Right lobe of liver (tissue), 6 donors: ENCODE results near the gene MTERF1. TPM values are rescaled to one million over a fixed set of nuclear protein-coding genes. Genes with fewer than 3 reads are reported as not detected.
A peak's percentile ranks its signal among the peaks of the same experiment; 100 is the strongest.
"Not testable (repeated sequence)": the region's sequence is repeated elsewhere in the genome, so short reads cannot be mapped to it uniquely, and the experiment has no call there.

ENCODE experiments used
- ATAC-seq, 4 donors: fragments of 200-7000 bp; cut with Tn5 transposase; one replicate each; pipeline ENCODE4 v1.9.1; 2020; ENCODE audit warnings: mild to moderate bottlenecking in 4 of 4, moderate library complexity in 4 of 4
- DNase-seq, 3 donors: peaks; one replicate each; pipeline ENCODE4 v3.0.0-alpha.2; 2020
- H3K27ac ChIP-seq, 3 donors: fragments of 200-600 bp; one replicate each; pipeline ENCODE4 v1.8.0; 2022
- H3K27me3 ChIP-seq, 2 donors: fragments of 200-600 bp; one replicate each; pipeline ENCODE4 v1.8.0; 2022
- H3K36me3 ChIP-seq, 4 donors: fragments of 200-600 bp; sonication (generic) in 1 of 4; one replicate each; pipeline versions ENCODE4 v1.5.1 to v1.8.0; 2017 to 2022; ENCODE audit warnings: control low read depth in 1 of 4
- H3K4me1 ChIP-seq, 4 donors: fragments of 200-600 bp; sonication (generic) in 1 of 4; one replicate each; pipeline versions ENCODE4 v1.5.1 to v1.8.0; 2017 to 2022; ENCODE audit warnings: control low read depth in 1 of 4
- H3K4me3 ChIP-seq, 3 donors: fragments of 200-600 bp; one replicate each; pipeline ENCODE4 v1.8.0; 2022
- H3K9me3 ChIP-seq, 4 donors: fragments of 200-600 bp; sonication (generic) in 1 of 4; one replicate each; pipeline versions ENCODE4 v1.5.1 to v1.8.0; 2017 to 2022; ENCODE audit warnings: control low read depth in 1 of 4
- POLR2A ChIP-seq: fragments of 450-650 bp; IDR thresholded peaks from one replicate; pipeline ENCODE4 v1.6.1; 2017; ENCODE audit warnings: antibody characterized with exemption, mild to moderate bottlenecking
- WGBS: methylation state at CpG from one replicate; pipeline ENCODE4 v1.1.6; 2018; ENCODE audit warnings: low coverage, low lambda C conversion rate; ENCODE audit not compliant: insufficient coverage; ENCODE audit errors: missing lambda C conversion rate; 5-methylcytosine and 5-hydroxymethylcytosine counted together
- intact Hi-C, 2 donors: fragments of 100-400 bp; cut with DNase I; formaldehyde crosslinking; loops; one replicate each; pipeline versions ENCODE4 v1.11.2 to v1.14.1; 2022
- total RNA-seq, 6 experiments: library from RNA; depleted of rRNA in 2 of 6; stranded (reverse); fragments of >200 nt in 2 of 6; fragmentation: NEBNext Ultra II Directional in 3 of 6; extraction: Animal tissue kit (Norgen Biotek cat#: 25700) in 3 of 6; gene quantifications; one replicate each; pipeline versions ENCODE4 v1.1.0 to v1.2.4, GENCODE V29; 2016 to 2023
- TF ChIP-seq, protein P1 (sequence below), 4 donors: fragments of 200-600 bp in 3 of 4; fragments of 450-650 bp in 1 of 4; IDR thresholded peaks; one replicate each; pipeline versions ENCODE4 v1.5.1 to v1.8.0; 2016 to 2022; ENCODE audit warnings: antibody characterized with exemption in 4 of 4, mild to moderate bottlenecking in 2 of 4
- donor health status: DM: no; HTN: yes; CAD: no.
- donor health status: DM: no; HTN: no; CAD: no.
- donor health status: DM: no; HTN: no; CAD: no.
- donor health status: DM: no; HTN: yes; CAD: no.
- donor health status: DM: no; HTN: yes; CAD: no.

Gene MTERF1
- total RNA-seq, 6 experiments from 2014 or later = 4.9 to 9.9 (median 7.7) TPM

DNA sequence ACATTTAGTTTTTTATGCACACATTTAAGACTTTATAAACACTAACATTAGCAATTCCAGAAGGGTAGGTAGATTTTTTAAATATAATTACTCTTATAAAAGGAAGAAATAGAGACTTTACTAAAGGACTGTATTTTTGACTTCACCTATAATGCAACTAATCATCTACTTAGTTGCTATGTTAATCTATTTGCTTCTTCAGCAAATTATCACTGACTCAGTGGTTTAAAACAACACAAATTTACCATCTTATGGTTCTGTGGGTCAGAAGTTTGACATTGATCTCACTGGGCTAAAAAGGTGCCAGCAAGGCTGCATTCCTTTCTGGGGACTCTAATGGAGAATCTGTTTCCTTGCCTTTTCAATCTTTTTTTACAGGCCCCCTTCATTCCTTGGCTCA is 7.6 kb downstream of the MTERF1 start:
- ATAC-seq = no peak
- H3K4me1 ChIP-seq = no peaks in the 10 kb centered on the region
- H3K4me3 ChIP-seq = no peak overlapping the region
- intact Hi-C loops = no loop called here
- H3K36me3 ChIP-seq = peaks cover 0 to 4% (median 0%) of the 10 kb centered on the region in 4 donors
- H3K9me3 ChIP-seq = no peaks in the 10 kb centered on the region
- no peaks in the 10 kb centered on the region for H3K27me3 ChIP-seq
- DNase-seq = no peak
- TF ChIP-seq POLR2A = no peak
- TF ChIP-seq, protein P1, sequence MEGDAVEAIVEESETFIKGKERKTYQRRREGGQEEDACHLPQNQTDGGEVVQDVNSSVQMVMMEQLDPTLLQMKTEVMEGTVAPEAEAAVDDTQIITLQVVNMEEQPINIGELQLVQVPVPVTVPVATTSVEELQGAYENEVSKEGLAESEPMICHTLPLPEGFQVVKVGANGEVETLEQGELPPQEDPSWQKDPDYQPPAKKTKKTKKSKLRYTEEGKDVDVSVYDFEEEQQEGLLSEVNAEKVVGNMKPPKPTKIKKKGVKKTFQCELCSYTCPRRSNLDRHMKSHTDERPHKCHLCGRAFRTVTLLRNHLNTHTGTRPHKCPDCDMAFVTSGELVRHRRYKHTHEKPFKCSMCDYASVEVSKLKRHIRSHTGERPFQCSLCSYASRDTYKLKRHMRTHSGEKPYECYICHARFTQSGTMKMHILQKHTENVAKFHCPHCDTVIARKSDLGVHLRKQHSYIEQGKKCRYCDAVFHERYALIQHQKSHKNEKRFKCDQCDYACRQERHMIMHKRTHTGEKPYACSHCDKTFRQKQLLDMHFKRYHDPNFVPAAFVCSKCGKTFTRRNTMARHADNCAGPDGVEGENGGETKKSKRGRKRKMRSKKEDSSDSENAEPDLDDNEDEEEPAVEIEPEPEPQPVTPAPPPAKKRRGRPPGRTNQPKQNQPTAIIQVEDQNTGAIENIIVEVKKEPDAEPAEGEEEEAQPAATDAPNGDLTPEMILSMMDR (IDR thresholded peaks at IDR 0.05) = no peak
- H3K27ac ChIP-seq = no peak overlapping the region

DNA sequence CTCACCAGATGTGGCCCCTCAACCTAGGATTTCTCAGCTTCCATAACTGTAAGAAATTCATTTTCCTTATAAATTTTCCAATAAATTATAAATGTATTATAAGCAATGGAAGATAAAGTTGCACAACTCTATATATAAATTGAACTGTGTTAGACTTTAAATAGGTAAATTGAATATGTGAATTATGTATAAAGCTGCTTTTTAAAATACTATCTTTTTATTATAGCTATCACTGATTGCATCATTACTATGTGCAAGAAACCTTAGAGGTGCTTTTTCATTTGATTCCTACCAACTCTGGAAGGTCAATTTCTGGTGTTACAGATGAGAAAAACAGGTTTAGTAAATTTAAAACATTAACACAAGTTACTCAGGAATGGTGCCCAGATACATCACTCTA is 8.4 kb downstream of the MTERF1 start:
- no peaks in the 10 kb centered on the region for H3K4me1 ChIP-seq
- no peak overlapping the region for H3K27ac ChIP-seq
- DNase-seq = no peak
- ATAC-seq = no peak
- TF ChIP-seq, protein P1 (IDR thresholded peaks at IDR 0.05) = no peak
- no peak for TF ChIP-seq POLR2A
- no peaks in the 10 kb centered on the region for H3K9me3 ChIP-seq
- no peaks in the 10 kb centered on the region for H3K27me3 ChIP-seq
- intact Hi-C loops = no loop called here
- H3K36me3 ChIP-seq = peaks cover 0 to 4% (median 0%) of the 10 kb centered on the region in 4 donors
- no peak overlapping the region for H3K4me3 ChIP-seq

DNA sequence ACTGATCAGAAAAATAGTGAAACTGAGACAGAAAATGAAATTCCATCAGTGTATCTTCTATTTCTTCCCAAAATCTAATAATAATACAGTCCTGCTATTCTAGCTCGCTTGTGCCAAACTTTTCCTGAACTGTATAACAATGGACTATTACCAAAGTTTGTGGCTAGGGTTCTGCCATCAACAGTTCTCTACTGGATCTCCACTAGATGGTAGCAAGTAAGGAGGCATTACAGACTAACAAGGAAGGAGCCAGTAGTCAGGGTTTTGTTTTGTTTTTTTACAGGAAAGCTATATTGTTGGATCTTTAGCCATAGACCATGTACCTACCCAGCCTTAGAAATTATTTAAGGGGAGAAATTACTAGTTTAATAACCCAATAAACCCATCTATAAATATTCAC is 10.8 kb downstream of the MTERF1 start:
- peak in 1 of 4 donors; percentile 22 for ATAC-seq
- Histone ChIP-seq H3K9me3 (no peaks in the 10 kb centered on the region), H3K27me3 (no peaks in the 10 kb centered on the region), H3K27ac (no peak overlapping the region), H3K4me3 (no peak overlapping the region), H3K4me1 (no peaks in the 10 kb centered on the region), H3K36me3 (peaks cover 0 to 4% (median 0%) of the 10 kb centered on the region in 4 donors)
- TF ChIP-seq, protein P1 (IDR thresholded peaks at IDR 0.05) = no peak
- TF ChIP-seq POLR2A = no peak
- DNase-seq = no peak
- intact Hi-C loops = no loop called here
- WGBS = 93% methylated on average over 1 of the region's 1 CpG

DNA sequence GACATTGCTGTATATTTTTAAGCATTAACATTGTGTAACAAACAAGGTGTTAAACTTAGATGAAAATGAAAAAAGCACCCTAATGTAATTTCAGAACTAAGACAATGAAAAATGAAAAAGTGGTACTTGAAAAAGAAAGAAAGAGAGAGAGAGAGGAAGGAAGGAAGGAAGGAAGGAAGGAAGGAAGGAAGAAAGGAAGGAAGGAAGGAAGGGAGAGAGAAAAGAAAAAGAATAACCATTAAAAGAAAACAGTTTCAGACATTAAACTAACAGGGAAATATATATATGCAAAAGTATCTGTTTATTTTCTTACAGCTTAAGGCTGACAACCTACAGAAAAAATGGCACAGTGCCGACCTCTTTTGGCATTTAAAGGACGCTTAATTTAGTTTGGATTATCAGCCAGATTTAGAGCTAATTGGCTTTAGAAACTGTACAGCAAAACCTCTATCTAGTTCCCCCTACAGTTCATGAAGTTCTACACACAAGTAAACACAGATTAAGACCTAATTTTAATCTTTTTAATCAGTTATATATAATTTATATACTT is 13.8 kb downstream of the MTERF1 start:
- TF ChIP-seq, protein P1 (IDR thresholded peaks at IDR 0.05) = no peak
- TF ChIP-seq POLR2A = no peak
- no peaks in the 10 kb centered on the region for H3K4me1 ChIP-seq
- H3K27ac ChIP-seq = no peak overlapping the region
- no peak overlapping the region for H3K4me3 ChIP-seq
- intact Hi-C loops = no loop called here
- WGBS = 50% methylated on average over 2 of the region's 2 CpGs
- no peaks in the 10 kb centered on the region for H3K9me3 ChIP-seq
- ATAC-seq (no peak), DNase-seq (no peak)
- H3K27me3 ChIP-seq = no peaks in the 10 kb centered on the region
- no peaks in the 10 kb centered on the region for H3K36me3 ChIP-seq

DNA sequence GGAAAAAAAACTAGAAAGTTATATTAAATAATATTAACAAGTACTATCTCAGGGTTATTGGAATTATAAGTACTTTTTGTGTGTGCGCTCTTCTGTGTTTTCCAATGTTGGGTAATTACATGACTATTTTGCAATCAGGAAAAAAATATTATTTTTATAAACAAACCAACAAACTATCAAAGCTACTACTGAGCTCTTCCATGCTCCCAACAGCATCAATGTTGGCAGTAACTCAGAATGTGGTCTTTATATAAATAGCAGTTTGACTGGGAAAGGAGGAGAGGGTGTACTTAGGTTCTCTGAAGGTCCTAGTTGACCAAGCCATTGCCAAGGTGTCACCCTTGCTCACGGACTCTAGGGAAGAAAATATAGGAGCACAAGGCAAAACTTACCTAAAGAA is 15.0 kb downstream of the MTERF1 start:
- DNase-seq (no peak), ATAC-seq (no peak)
- H3K27ac ChIP-seq = no peak overlapping the region
- no peak overlapping the region for H3K4me3 ChIP-seq
- intact Hi-C loops = no loop called here
- H3K4me1 ChIP-seq = no peaks in the 10 kb centered on the region
- no peaks in the 10 kb centered on the region for H3K27me3 ChIP-seq
- no peaks in the 10 kb centered on the region for H3K9me3 ChIP-seq
- WGBS = 100% methylated on average over 2 of the region's 2 CpGs
- no peaks in the 10 kb centered on the region for H3K36me3 ChIP-seq
- TF ChIP-seq, protein P1 (IDR thresholded peaks at IDR 0.05) = no peak
- no peak for TF ChIP-seq POLR2A

DNA sequence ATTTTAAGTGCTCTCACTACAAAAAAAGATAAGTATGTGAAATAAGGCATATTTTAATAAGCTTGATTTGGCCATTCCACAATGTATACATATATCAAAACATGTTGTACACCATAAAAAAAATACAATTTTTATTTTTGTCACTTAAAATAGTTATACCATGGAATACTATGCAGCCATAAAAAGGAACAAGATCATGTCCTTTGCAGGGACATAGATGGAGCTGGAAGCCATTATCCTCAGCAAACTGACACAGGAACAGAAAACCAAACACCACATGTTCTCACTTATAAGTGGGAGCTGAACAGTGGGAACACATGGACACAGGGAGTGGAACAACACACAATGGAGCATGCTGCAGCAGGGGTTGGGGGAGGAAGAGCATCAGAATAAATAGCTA is 15.9 kb downstream of the MTERF1 start:
- H3K27me3 ChIP-seq, ATAC-seq, H3K36me3 ChIP-seq, H3K4me1 ChIP-seq, intact Hi-C loops, H3K9me3 ChIP-seq, H3K27ac ChIP-seq, DNase-seq, H3K4me3 ChIP-seq: not testable (repeated sequence)
